Right kidney (tissue), 1 donor: ENCODE results near the gene PXMP4.

Experiments
- DNase-seq: peaks from one replicate; pipeline ENCODE4 v3.0.0-alpha.2; 2016

Gene PXMP4

GRCh38 chr20:33656010-33656782 lies 63.9 kb downstream of the PXMP4 start:
- no peak for DNase-seq

- DNase-seq: no peak
Measured at GRCh38 chr20:33655164-33655563, 64.9 kb downstream of the PXMP4 start.

GRCh38 chr20:33654680-33655161 lies 65.4 kb downstream of the PXMP4 start:
- DNase-seq: no peak

GRCh38 chr20:33653900-33654596 lies 66.1 kb downstream of the PXMP4 start:
- DNase-seq: no peak

GRCh38 chr20:33653218-33653899 lies 66.8 kb downstream of the PXMP4 start:
- peak; percentile 78 for DNase-seq
